Thyroid gland (tissue), 4 donors: ENCODE measurements around the gene UQCRHL. TPM values are rescaled to one million over a fixed set of nuclear protein-coding genes. Genes with fewer than 3 reads are reported as not detected.
"Not testable (repeated sequence)": the region's sequence is repeated elsewhere in the genome, so short reads cannot be mapped to it uniquely, and the experiment has no call there.

Experiments
- DNase-seq, 2 donors: peaks; one replicate each; pipeline ENCODE4 v3.0.0-alpha.2; 2019
- H3K27ac ChIP-seq, 3 donors: fragments of 200-600 bp; sonication (generic); 1 replicate in 2 of 3; 2 replicates in 1 of 3; pipeline ENCODE4 v1.5.1; 2016 to 2019; ENCODE audit warnings: mild to moderate bottlenecking in 1 of 3, moderate library complexity in 1 of 3
- H3K27me3 ChIP-seq: fragments of 200-600 bp; sonication (generic); one replicate; pipeline ENCODE4 v1.5.1; 2019
- H3K36me3 ChIP-seq, 2 donors: fragments of 200-600 bp; sonication (generic); one replicate each; pipeline ENCODE4 v1.5.1; 2016 to 2019
- H3K4me1 ChIP-seq, 2 donors: fragments of 200-600 bp; sonication (generic); one replicate each; pipeline ENCODE4 v1.5.1; 2017 to 2019
- H3K4me3 ChIP-seq, 3 donors: fragments of 200-600 bp; sonication (generic); replicated peaks in 1 of 3; 1 replicate in 2 of 3; 2 replicates in 1 of 3; pipeline ENCODE4 v1.5.1; 2016; ENCODE audit warnings: mild to moderate bottlenecking in 1 of 3
- H3K9me3 ChIP-seq: fragments of 200-600 bp; sonication (generic); one replicate; pipeline ENCODE4 v1.5.1; 2017
- CTCF ChIP-seq, 6 experiments: fragments of 200-600 bp in 3 of 6; fragments of 450-650 bp in 3 of 6; sonication (generic) in 3 of 6; IDR thresholded peaks; one replicate each; pipeline ENCODE4 v1.5.1; 2016 to 2019; ENCODE audit warnings: antibody characterized with exemption in 6 of 6, mild to moderate bottlenecking in 2 of 6, inconsistent platforms in 1 of 6, moderate library complexity in 1 of 6
- POLR2A ChIP-seq, 2 donors: fragments of 450-650 bp; IDR thresholded peaks; one replicate each; pipeline ENCODE4 v1.6.1; 2017; ENCODE audit warnings: antibody characterized with exemption in 2 of 2, mild to moderate bottlenecking in 2 of 2, moderate library complexity in 1 of 2
- WGBS, 2 donors: methylation state at CpG; one replicate each; pipeline ENCODE4 v1.1.5; 2017; 5-methylcytosine and 5-hydroxymethylcytosine counted together
- intact Hi-C: fragments of 100-400 bp; cut with DNase I; formaldehyde crosslinking; loops from one replicate; pipeline ENCODE4 v1.15.1; 2023
- total RNA-seq, 4 donors: library from RNA; depleted of rRNA; stranded (reverse); fragments of >200 nt; gene quantifications; one replicate each; pipeline ENCODE4 v1.2.3, GENCODE V29; 2016

UQCRHL gene
- total RNA-seq, 4 donors from 2014 or later = 0.81 to 1.3 (median 1.00) TPM

GRCh38 chr1:15834406-15835204 lies 27.2 kb upstream of the UQCRHL start:
- DNase-seq = peak; percentile 86 to 87
- TF ChIP-seq POLR2A (IDR thresholded peaks at IDR 0.05) (peak in 1 of 2 donors; percentile 84), CTCF (IDR thresholded peaks at IDR 0.05) (no peak)
- Histone ChIP-seq H3K36me3 (no peaks in the 10 kb centered on the region), H3K27ac (peak overlapping the region; percentile 99 to 100 (median 100)), H3K9me3 (no peaks in the 10 kb centered on the region), H3K4me1 (peaks cover 21% of the 10 kb centered on the region in 2 donors), H3K4me3 (peak overlapping the region; percentile 61 to 77 (median 72)), H3K27me3 (no peaks in the 10 kb centered on the region)
- 1% methylated on average over 20 to 30 of the region's 77 CpGs for WGBS, 2 donors
- intact Hi-C loops = no loop called here

- no peak for DNase-seq
- 3 to 6% methylated on average over 10 of the region's 10 CpGs for WGBS, 2 donors
- intact Hi-C loops = no loop called here
These were observed 26.5 kb upstream of the UQCRHL start for GRCh38 chr1:15833842-15834405.

GRCh38 chr1:15833069-15833679 lies 25.7 kb upstream of the UQCRHL start:
- Histone ChIP-seq H3K4me1 (peaks cover 21% of the 10 kb centered on the region in 2 donors), H3K4me3 (no peak overlapping the region), H3K27ac (peak overlapping the region in 2 of 3 donors; percentile 100), H3K27me3 (no peaks in the 10 kb centered on the region), H3K9me3 (no peaks in the 10 kb centered on the region), H3K36me3 (no peaks in the 10 kb centered on the region)
- WGBS, 2 donors = 75 to 82% methylated on average over 24 of the region's 24 CpGs
- TF ChIP-seq POLR2A (IDR thresholded peaks at IDR 0.05) (no peak), CTCF (IDR thresholded peaks at IDR 0.05) (no peak)
- intact Hi-C loops = no loop called here
- DNase-seq = peak; percentile 20 to 21

More at GRCh38 chr1:15833842-15834405, 26.5 kb upstream of the UQCRHL start:
- Histone ChIP-seq H3K36me3 (no peaks in the 10 kb centered on the region), H3K27ac (peak overlapping the region; percentile 99 to 100 (median 100)), H3K9me3 (no peaks in the 10 kb centered on the region), H3K4me3 (peak overlapping the region; percentile 61 to 77 (median 72)), H3K27me3 (no peaks in the 10 kb centered on the region), H3K4me1 (peaks cover 21% of the 10 kb centered on the region in 2 donors)
- TF ChIP-seq POLR2A (IDR thresholded peaks at IDR 0.05) (no peak), CTCF (IDR thresholded peaks at IDR 0.05) (no peak)

GRCh38 chr1:15830258-15830657 lies 22.8 kb upstream of the UQCRHL start:
- 74 to 79% methylated on average over 1 of the region's 1 CpG for WGBS, 2 donors
- intact Hi-C loops = no loop called here
- no peak for TF ChIP-seq POLR2A (IDR thresholded peaks at IDR 0.05)
- no peak for TF ChIP-seq CTCF (IDR thresholded peaks at IDR 0.05)
- Histone ChIP-seq H3K4me3 (no peak overlapping the region), H3K27ac (no peak overlapping the region), H3K36me3 (no peaks in the 10 kb centered on the region), H3K4me1 (peaks cover 14 to 17% of the 10 kb centered on the region in 2 donors), H3K27me3 (no peaks in the 10 kb centered on the region), H3K9me3 (no peaks in the 10 kb centered on the region)
- no peak for DNase-seq

- H3K4me1 ChIP-seq = peaks cover 14 to 17% of the 10 kb centered on the region in 2 donors
- H3K27me3 ChIP-seq, intact Hi-C loops, DNase-seq, H3K4me3 ChIP-seq, H3K27ac ChIP-seq, H3K9me3 ChIP-seq, H3K36me3 ChIP-seq: not testable (repeated sequence)
- 80 to 84% methylated on average over 14 of the region's 14 CpGs for WGBS, 2 donors
These were observed 21.5 kb upstream of the UQCRHL start for GRCh38 chr1:15828931-15829330.

GRCh38 chr1:15827567-15827966 lies 20.1 kb upstream of the UQCRHL start:
- not testable (repeated sequence) for H3K27ac ChIP-seq

More at GRCh38 chr1:15827567-15827966, 20.1 kb upstream of the UQCRHL start:
- H3K4me3 ChIP-seq, H3K27me3 ChIP-seq, H3K4me1 ChIP-seq, H3K36me3 ChIP-seq, DNase-seq, intact Hi-C loops, H3K9me3 ChIP-seq: not testable (repeated sequence)
- 91 to 96% methylated on average over 15 of the region's 15 CpGs for WGBS, 2 donors
